Natural killer cell treated with Interleukin-12 subunit alpha and Interleukin-12 subunit beta and Interleukin-15 and Interleukin-18, amount 100 ng/mL, for 72 hours (primary cell): ENCODE measurements around the gene CEP85L. TPM values are rescaled to one million over a fixed set of nuclear protein-coding genes. Genes with fewer than 3 reads are reported as not detected.

Source experiments
- ATAC-seq, 2 donors: fragments of 150-1000 bp; cut with Tn5 transposase in 1 of 2; sonication (Bioruptor Pico), chemical (Tn5 transposase) in 1 of 2; 2 replicates each; pipeline ENCODE4 v1.10.0; 2021
- DNase-seq: peaks from one replicate; pipeline ENCODE4 v3.0.0; 2022; ENCODE audit warnings: low spot score
- H3K27ac Mint-ChIP-seq, 2 donors: 1 replicate in 1 of 2; 2 replicates in 1 of 2; pipeline ENCODE4 v1.8.0; 2022; ENCODE audit warnings: mixed read lengths in 2 of 2, mild to moderate bottlenecking in 1 of 2, moderate library complexity in 1 of 2
- H3K27me3 Mint-ChIP-seq, 2 donors: 1 replicate in 1 of 2; 2 replicates in 1 of 2; pipeline ENCODE4 v1.8.0; 2022; ENCODE audit warnings: mixed read lengths in 2 of 2
- H3K36me3 Mint-ChIP-seq: one replicate; pipeline ENCODE4 v1.8.0; 2022; ENCODE audit warnings: mixed read lengths
- H3K4me1 Mint-ChIP-seq, 2 donors: 1 replicate in 1 of 2; 2 replicates in 1 of 2; pipeline ENCODE4 v1.8.0; 2022; ENCODE audit warnings: low read depth in 2 of 2, mixed read lengths in 2 of 2, mild to moderate bottlenecking in 1 of 2
- H3K4me3 Mint-ChIP-seq: one replicate; pipeline ENCODE4 v1.8.0; 2022; ENCODE audit warnings: mixed read lengths
- H3K9me3 Mint-ChIP-seq: 2 replicates; pipeline ENCODE4 v1.8.0; 2022; ENCODE audit warnings: mixed read lengths
- total RNA-seq, 2 donors: library from RNA; stranded (reverse); gene quantifications; one replicate each; pipeline ENCODE4 v1.2.3, GENCODE V29; 2022

CEP85L gene
- total RNA-seq, 2 donors from 2014 or later = 35.7 to 47.4 TPM

DNA sequence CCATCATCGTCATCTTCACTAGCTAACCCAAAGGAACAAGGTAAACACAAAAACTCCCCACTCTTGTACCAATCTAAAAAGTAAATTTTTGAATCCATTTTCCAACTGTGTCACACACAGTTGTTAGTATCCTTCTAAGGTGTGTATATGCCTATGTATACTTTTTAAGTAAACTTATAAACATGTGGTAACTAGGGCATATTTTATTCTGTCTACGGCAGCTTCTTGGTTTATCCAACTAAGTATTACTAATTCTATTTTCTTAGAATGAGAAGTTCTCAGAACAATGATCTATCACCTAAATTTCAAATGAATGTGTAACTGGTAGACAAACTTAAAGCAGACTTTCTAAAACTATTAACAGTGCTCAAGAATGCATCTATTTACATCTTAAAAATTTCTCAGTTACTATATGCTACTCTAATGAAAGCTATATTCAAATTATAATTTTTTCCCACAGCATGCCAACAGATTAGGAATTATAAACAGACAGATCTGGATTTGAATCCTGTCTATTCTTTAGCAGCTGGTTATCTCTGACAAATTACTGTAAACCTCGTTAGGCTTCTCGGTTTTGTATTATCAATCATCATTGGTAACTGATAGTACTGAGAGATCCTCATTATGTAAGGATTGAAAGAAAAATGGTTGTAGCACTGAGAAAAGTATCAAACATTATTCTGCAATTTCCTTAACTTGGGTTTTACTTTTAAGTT is 105.1 kb downstream of the CEP85L start:
- H3K36me3 Mint-ChIP-seq = no peaks in the 10 kb centered on the region
- DNase-seq (no peak), ATAC-seq (peak in 1 of 2 donors; percentile 49)
- H3K27ac Mint-ChIP-seq = no peak overlapping the region
- H3K9me3 Mint-ChIP-seq = no peaks in the 10 kb centered on the region
- peak overlapping the region; percentile 26 for H3K4me3 Mint-ChIP-seq
- H3K4me1 Mint-ChIP-seq = peaks cover 20 to 21% of the 10 kb centered on the region in 2 donors
- no peaks in the 10 kb centered on the region for H3K27me3 Mint-ChIP-seq

DNA sequence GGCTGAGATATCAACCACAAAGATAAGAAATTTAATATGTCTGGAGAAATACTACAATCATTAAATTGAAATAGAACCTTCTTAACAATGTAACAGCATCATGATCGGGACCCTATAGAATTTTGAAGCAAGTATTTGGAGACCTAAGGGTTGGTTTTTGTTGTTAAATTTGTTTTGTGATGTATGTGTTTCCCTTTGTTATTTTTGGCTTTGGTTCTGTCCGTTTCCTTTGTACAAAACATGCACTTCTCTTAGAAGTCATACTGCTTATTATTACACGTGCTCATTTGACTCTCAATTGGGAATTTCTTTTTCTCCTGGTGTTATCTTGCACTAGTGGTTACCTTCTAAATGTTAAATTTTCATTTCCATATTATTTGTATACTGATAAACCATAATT is 107.3 kb downstream of the CEP85L start:
- ATAC-seq (no peak), DNase-seq (no peak)
- peaks cover 15 to 16% of the 10 kb centered on the region in 2 donors for H3K4me1 Mint-ChIP-seq
- no peaks in the 10 kb centered on the region for H3K36me3 Mint-ChIP-seq
- H3K4me3 Mint-ChIP-seq = no peak overlapping the region
- no peak overlapping the region for H3K27ac Mint-ChIP-seq
- H3K27me3 Mint-ChIP-seq = no peaks in the 10 kb centered on the region
- no peaks in the 10 kb centered on the region for H3K9me3 Mint-ChIP-seq

DNA sequence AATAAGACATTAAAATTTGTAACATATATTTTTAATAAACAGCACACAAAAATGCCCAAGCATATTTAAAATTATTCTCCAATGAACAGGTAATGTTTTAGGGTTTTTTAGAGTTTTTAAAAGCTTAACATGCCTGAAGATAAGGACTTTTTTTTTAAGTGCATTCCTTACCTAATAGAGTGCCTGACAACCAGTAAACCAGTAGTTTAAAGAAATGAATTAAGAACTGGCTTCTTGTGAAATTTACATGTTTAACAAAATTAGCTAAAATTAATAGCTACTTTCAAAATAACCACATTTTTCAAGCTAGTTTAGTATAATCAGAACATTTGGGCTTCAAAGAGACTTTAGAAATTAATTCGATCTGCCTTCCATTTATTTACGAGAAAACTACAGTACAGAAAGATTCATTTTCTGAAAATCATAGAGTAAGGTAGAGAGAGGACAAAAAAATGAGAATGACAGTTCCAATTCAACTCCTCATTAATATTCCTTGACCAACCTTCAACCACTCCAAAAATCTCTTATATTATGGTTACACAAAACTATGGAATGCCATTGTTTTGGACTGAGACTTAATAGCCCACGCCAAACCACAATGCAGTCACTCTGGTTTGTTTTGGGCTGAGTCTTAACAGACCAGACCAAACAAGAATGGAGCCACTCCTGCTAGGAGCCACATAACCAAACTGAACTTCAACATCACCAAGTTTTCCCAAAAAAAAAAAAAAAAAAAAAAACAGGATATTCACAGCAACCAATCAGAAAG is 109.0 kb downstream of the CEP85L start:
- ATAC-seq = no peak
- no peak for DNase-seq
- Mint-ChIP-seq H3K27me3 (no peaks in the 10 kb centered on the region), H3K36me3 (no peaks in the 10 kb centered on the region), H3K27ac (no peak overlapping the region), H3K4me1 (peaks cover 11 to 15% of the 10 kb centered on the region in 2 donors), H3K9me3 (no peaks in the 10 kb centered on the region), H3K4me3 (no peak overlapping the region)

DNA sequence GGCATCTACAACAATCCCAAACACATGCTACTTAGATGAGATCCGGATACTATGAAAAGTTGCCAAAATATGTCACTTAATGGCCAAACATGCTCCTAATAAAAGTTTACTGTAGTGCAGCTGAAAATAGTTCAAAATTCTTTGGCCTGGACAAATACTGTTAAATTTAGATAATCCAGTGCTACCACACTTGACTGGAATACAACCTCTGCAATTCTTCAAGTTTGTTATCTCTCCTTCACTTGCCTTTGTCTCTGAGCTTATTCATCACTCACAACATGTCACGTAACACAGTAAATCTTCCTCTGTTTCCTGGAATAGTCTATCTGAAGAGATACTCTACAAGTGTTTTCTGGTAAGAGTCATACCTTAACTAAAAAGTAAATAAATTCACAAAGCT is 113.8 kb downstream of the CEP85L start:
- no peaks in the 10 kb centered on the region for H3K36me3 Mint-ChIP-seq
- H3K9me3 Mint-ChIP-seq = no peaks in the 10 kb centered on the region
- H3K4me3 Mint-ChIP-seq = no peak overlapping the region
- H3K27me3 Mint-ChIP-seq = no peaks in the 10 kb centered on the region
- DNase-seq = no peak
- no peak for ATAC-seq
- peaks cover 0 to 9% of the 10 kb centered on the region in 2 donors for H3K4me1 Mint-ChIP-seq
- no peak overlapping the region for H3K27ac Mint-ChIP-seq

DNA sequence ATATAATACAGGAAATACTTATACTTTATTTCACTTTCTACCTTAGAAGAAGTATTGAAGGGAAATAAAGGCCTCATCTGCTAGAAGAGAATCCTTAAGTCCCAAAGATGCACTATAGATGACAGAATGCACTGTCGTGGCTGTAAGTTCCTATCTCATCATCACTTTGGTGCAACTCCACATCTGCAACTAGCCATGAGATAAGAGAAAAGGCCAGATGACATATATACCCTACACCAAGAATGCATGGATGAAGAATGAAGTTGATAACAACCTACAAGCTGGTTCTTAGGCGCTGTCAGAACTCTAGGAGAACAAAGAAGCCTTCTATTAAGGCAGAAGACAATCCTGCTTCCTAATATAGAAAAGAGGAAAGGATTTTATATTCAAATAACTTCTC is 114.9 kb downstream of the CEP85L start:
- Mint-ChIP-seq H3K4me1 (peaks cover 0 to 9% of the 10 kb centered on the region in 2 donors), H3K27me3 (no peaks in the 10 kb centered on the region), H3K9me3 (no peaks in the 10 kb centered on the region), H3K27ac (no peak overlapping the region), H3K4me3 (no peak overlapping the region), H3K36me3 (no peaks in the 10 kb centered on the region)
- DNase-seq = no peak
- ATAC-seq = no peak

DNA sequence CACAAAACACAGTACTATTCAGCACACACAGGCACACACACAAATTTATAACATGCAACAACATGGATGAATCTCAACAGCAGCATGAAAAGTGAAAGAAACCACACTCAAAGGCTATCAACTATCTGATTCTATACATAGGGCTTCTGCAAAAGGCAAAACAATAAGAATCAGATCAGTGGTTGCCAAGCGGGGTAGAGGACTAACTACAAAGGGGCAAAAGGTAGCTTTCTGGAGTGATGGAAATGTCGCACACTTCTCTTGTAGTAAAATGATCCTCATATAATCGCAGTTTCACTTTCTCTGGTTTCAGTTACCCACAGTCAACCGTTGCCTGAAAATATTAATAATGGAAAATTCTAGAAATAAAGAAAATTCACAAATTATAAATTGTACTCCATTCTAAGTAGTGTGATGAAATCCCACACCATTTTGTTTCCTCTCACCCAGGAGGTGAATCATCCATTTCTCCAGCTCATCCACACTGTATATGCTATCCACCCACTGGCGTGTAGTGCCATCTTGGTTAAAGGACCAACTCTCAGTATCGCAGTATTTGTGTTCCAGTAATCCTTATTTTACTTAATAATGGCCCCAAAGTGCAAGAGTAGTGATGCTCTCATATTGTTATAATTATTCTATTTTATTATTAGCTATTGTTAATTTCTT is 116.1 kb downstream of the CEP85L start:
- H3K9me3 Mint-ChIP-seq = peaks cover 3% of the 10 kb centered on the region

DNA sequence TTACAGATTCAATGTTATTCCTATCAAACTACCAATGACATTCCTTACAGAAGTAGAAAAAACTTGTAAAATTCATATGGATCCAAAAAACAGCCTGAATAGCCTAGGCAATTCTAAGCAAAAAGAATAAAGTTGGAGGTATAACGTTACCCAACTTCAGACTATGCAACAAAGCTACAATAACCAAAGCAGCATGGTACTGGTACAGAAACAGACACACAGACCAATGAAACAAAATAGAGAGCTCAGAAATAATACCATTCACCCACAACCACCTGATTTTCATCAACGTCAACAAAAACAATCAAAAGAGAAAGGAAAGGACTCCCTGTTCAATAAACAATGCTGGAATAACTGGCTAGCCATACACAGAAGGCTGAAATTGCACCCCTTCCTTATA is 120.4 kb downstream of the CEP85L start:
- Mint-ChIP-seq H3K27ac (no peak overlapping the region), H3K36me3 (peaks cover 7% of the 10 kb centered on the region), H3K9me3 (peaks cover 3% of the 10 kb centered on the region), H3K4me1 (peaks cover 0 to 20% of the 10 kb centered on the region in 2 donors), H3K27me3 (no peaks in the 10 kb centered on the region), H3K4me3 (no peak overlapping the region)
- ATAC-seq (no peak), DNase-seq (no peak)

More for the DNA sequence above, 116.1 kb downstream of the CEP85L start:
- peaks cover 7% of the 10 kb centered on the region for H3K36me3 Mint-ChIP-seq
- no peaks in the 10 kb centered on the region for H3K27me3 Mint-ChIP-seq
- H3K27ac Mint-ChIP-seq = no peak overlapping the region
- no peak for ATAC-seq
- no peak for DNase-seq
- peaks cover 0 to 15% of the 10 kb centered on the region in 2 donors for H3K4me1 Mint-ChIP-seq
- H3K4me3 Mint-ChIP-seq = no peak overlapping the region

DNA sequence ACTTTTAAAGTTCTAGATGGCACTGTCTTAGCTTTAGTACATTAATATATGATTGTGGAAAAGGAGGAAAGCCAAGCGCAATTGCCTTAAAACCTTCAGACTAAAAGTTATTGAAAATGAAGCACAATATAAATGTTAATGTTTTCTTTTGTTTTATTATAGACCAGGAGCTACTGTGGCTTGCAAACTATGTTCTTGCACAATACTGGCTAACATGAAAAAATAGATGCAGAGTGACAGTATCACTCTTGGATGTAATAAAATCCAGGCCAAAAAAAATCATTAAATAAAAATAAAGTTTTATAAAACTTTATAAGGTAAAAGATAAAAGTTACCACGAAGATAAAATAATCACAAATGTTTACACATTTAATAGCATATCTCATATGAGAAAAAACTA is 121.6 kb downstream of the CEP85L start:
- Mint-ChIP-seq H3K27me3 (no peaks in the 10 kb centered on the region), H3K27ac (no peak overlapping the region), H3K4me1 (peaks cover 4 to 22% of the 10 kb centered on the region in 2 donors), H3K9me3 (peaks cover 3% of the 10 kb centered on the region), H3K4me3 (no peak overlapping the region), H3K36me3 (peaks cover 7% of the 10 kb centered on the region)
- ATAC-seq (no peak), DNase-seq (no peak)

DNA sequence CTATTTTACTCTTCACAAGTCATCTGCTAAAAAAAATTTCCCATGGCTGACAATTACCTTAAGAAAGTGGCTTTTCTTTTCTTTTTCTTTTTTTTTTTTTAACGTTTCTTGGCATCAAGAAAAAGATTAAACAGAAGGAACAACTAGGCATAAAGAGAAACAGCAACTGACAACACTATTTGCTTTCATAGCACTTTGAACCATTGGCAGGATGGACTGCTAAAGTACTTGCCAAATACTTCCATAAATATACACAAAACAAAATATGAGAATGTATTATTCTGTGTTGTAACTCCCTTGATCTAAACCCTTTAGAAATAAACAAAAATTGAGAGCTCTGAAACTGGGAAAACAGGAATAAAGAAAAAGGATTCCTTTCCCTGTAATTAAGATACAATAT is 123.3 kb downstream of the CEP85L start:
- Mint-ChIP-seq H3K27me3 (no peaks in the 10 kb centered on the region), H3K36me3 (peaks cover 7% of the 10 kb centered on the region), H3K27ac (no peak overlapping the region), H3K9me3 (peaks cover 3% of the 10 kb centered on the region), H3K4me1 (peaks cover 8 to 32% of the 10 kb centered on the region in 2 donors), H3K4me3 (no peak overlapping the region)
- no peak for ATAC-seq
- DNase-seq = no peak

DNA sequence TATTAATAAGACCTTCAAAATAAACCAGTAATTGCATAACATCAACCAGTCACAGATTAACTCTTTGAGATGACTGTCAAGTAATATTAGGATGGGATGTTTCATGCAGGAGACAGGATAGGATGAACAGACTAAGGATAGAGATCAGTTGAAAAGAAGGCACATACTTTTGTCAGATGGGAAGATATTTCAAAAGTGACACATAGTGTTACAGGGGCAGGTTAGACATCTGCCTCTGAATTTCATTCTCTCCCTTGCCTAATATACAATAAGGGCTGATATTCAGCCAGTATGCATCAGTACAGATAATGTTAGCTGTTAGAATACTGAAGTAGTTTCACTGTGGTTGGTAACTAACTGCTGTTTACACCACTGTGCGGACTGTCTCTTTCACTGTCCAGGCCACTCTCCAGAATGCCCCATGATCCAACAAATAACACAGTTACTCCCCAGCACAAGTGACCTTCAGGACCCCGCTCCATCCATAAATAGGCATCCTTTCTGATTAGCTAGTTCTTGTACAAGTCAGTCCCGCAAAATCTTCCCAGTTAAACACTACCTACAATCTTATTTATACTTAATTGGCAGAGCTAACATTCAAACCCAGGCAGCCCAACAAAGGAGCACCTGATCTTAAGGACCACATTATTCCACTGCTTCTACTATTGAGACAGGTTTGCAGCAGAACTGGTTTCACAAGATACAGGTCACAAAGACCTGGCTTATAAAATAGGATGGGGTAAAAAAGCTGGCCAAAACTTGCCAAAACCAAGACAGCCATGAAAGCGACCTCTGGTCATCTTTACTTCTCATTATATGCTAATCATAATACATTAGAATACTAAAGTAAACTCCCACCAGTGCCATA is 125.2 kb downstream of the CEP85L start:
- DNase-seq (no peak), ATAC-seq (no peak)
- Mint-ChIP-seq H3K27ac (no peak overlapping the region), H3K27me3 (no peaks in the 10 kb centered on the region), H3K36me3 (peaks cover 7% of the 10 kb centered on the region), H3K4me3 (no peak overlapping the region), H3K4me1 (peaks cover 10 to 29% of the 10 kb centered on the region in 2 donors), H3K9me3 (peaks cover 3% of the 10 kb centered on the region)

DNA sequence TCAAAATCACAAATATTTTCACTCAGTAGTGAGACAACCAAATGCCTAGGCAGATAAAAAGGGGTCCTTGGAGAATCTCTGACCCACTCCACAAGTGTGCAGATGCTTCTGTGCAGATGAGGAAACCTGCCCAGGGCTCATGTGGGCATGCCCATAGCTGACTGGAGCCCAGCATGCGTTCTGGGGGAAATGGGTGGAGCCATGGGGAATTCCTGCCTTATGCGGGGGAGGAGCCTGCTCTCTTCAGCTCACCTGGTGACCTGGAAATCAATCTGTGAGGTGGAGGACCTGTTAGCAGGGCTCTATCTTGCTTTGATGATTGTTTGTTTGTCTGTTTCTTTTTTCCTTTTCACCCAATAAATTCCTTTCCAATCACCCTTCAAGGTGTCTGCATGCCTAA is 126.7 kb downstream of the CEP85L start:
- no peaks in the 10 kb centered on the region for H3K36me3 Mint-ChIP-seq
- peaks cover 10 to 25% of the 10 kb centered on the region in 2 donors for H3K4me1 Mint-ChIP-seq
- H3K27ac Mint-ChIP-seq = no peak overlapping the region
- no peak overlapping the region for H3K4me3 Mint-ChIP-seq
- no peak for DNase-seq
- no peaks in the 10 kb centered on the region for H3K27me3 Mint-ChIP-seq
- H3K9me3 Mint-ChIP-seq = no peaks in the 10 kb centered on the region
- ATAC-seq = no peak

DNA sequence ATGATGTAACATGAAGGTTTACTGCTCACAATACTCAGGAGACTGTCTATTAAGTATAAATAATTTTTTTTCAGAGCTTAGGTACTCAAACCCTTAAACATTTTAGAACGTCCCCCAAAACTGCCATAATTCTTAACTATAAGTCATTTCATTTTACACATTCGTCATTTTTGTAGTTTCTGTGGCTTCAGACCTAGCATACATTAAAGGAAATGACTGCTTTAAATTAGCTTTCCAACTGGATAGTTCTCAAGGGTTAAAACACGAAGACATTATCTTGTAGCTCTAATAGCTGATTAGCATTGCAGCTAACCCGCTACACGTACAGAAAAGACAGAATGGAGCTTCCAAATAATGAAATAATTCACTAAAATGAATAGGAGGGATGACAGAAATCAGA is 128.2 kb downstream of the CEP85L start:
- peak overlapping the region in 1 of 2 donors; percentile 3 for H3K27ac Mint-ChIP-seq
- no peaks in the 10 kb centered on the region for H3K27me3 Mint-ChIP-seq
- no peaks in the 10 kb centered on the region for H3K9me3 Mint-ChIP-seq
- H3K4me3 Mint-ChIP-seq = no peak overlapping the region
- H3K4me1 Mint-ChIP-seq = peaks cover 10 to 25% of the 10 kb centered on the region in 2 donors
- DNase-seq (no peak), ATAC-seq (peak in 1 of 2 donors; percentile 58)
- H3K36me3 Mint-ChIP-seq = peaks cover 6% of the 10 kb centered on the region

DNA sequence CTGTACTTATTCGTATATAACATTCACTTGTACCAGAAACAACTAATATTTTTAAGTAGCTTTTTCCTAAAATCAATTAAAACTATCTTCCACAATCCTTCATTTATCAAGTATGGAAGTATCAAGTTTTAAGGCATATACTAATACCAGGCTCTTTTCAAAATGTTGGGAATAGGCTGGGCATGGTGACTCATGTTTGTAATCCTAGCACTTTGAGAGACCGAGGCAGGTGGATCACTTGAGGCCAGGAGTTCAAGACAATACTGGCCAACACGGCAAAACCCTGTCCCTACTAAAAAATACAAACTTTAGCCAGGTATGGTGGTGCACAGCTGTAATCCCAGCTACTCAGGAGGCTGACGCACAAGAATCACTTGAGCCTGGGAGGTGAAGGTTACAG is 129.0 kb downstream of the CEP85L start:
- ATAC-seq = no peak
- no peak overlapping the region for H3K27ac Mint-ChIP-seq
- no peak overlapping the region for H3K4me3 Mint-ChIP-seq
- peaks cover 6% of the 10 kb centered on the region for H3K36me3 Mint-ChIP-seq
- H3K27me3 Mint-ChIP-seq = no peaks in the 10 kb centered on the region
- no peaks in the 10 kb centered on the region for H3K9me3 Mint-ChIP-seq
- H3K4me1 Mint-ChIP-seq = peaks cover 10 to 28% of the 10 kb centered on the region in 2 donors
- no peak for DNase-seq
